ENCODE data around the gene UVSSA. TPM values are rescaled to one million over a fixed set of nuclear protein-coding genes. Genes with fewer than 3 reads are reported as not detected.
A peak's percentile ranks its signal among the peaks of the same experiment; 100 is the strongest.

Gene UVSSA
- polyA plus RNA-seq, 1 donor = 9.7 TPM

GRCh38 chr4:1349359-1350168 is 2.6 kb downstream of the UVSSA start:
- DNase-seq = no peak

GRCh38 chr4:1350169-1350520 is 3.1 kb downstream of the UVSSA start:
- no peak for DNase-seq

GRCh38 chr4:1351854-1352566 is 5.0 kb downstream of the UVSSA start:
- DNase-seq = peak; percentile 72

- DNase-seq = no peak
These were observed 5.5 kb downstream of the UVSSA start for GRCh38 chr4:1352567-1352900.

GRCh38 chr4:1353186-1354055 is 6.4 kb downstream of the UVSSA start:
- DNase-seq = no peak

- DNase-seq = no peak
These were observed 7.4 kb downstream of the UVSSA start for GRCh38 chr4:1354136-1354982.

- no peak for DNase-seq
These were observed 7.9 kb downstream of the UVSSA start for GRCh38 chr4:1354983-1355275.

GRCh38 chr4:1355378-1355777 is 8.4 kb downstream of the UVSSA start:
- no peak for DNase-seq

GRCh38 chr4:1356181-1356998 is 9.4 kb downstream of the UVSSA start:
- DNase-seq = peak; percentile 48

GRCh38 chr4:1357356-1358248 is 10.6 kb downstream of the UVSSA start:
- no peak for DNase-seq

- no peak for DNase-seq
These were observed 11.6 kb downstream of the UVSSA start for GRCh38 chr4:1358421-1359143.

- DNase-seq = no peak
These were observed 12.1 kb downstream of the UVSSA start for GRCh38 chr4:1359144-1359501.

- no peak for DNase-seq
These were observed 13.0 kb downstream of the UVSSA start for GRCh38 chr4:1359976-1360375.

GRCh38 chr4:1360423-1361283 is 13.6 kb downstream of the UVSSA start:
- DNase-seq = no peak

- no peak for DNase-seq
These were observed 14.4 kb downstream of the UVSSA start for GRCh38 chr4:1361431-1361830.

- no peak for DNase-seq
These were observed 15.0 kb downstream of the UVSSA start for GRCh38 chr4:1362046-1362445.

- DNase-seq = no peak
These were observed 15.5 kb downstream of the UVSSA start for GRCh38 chr4:1362521-1362920.

- DNase-seq = no peak
These were observed 16.5 kb downstream of the UVSSA start for GRCh38 chr4:1363513-1363912.

- no peak for DNase-seq
These were observed 17.2 kb downstream of the UVSSA start for GRCh38 chr4:1364217-1364616.

All from hindlimb muscle (tissue), 1 donor.